Hepatic stellate cell (primary cell): ENCODE results near the gene UEVLD.
"Not testable (repeated sequence)": the region's sequence is repeated elsewhere in the genome, so short reads cannot be mapped to it uniquely, and the experiment has no call there.

Source experiments
- DNase-seq: peaks from one replicate; pipeline ENCODE4 v3.0.0; 2011; ENCODE audit warnings: low spot score

The UEVLD gene

GRCh38 chr11:18588297-18589252 is at the start of gene UEVLD:
Gene UEVLD, minus strand, starts transcription at chr11:18588734. Its CDS starts 80 bp downstream, at chr11:18588654.
- DNase-seq: peak; percentile 94

- peak; percentile 92 for DNase-seq
These were observed 45.9 kb upstream of the UEVLD start, which contains the start of gene SPTY2D1 for GRCh38 chr11:18634140-18635032. Gene SPTY2D1, minus strand, starts transcription at chr11:18634342. Its CDS starts 85 bp downstream, at chr11:18634257.

- peak; percentile 17 for DNase-seq
These were observed 45.0 kb upstream of the UEVLD start for GRCh38 chr11:18633256-18634139.

GRCh38 chr11:18632841-18633240 is 44.3 kb upstream of the UEVLD start:
- DNase-seq: no peak

- no peak for DNase-seq
These were observed 35.6 kb upstream of the UEVLD start for GRCh38 chr11:18624161-18624560.

GRCh38 chr11:18623707-18624106 is 35.2 kb upstream of the UEVLD start:
- DNase-seq: no peak

- peak; percentile 30 for DNase-seq
These were observed 29.9 kb upstream of the UEVLD start for GRCh38 chr11:18618342-18619025.

- DNase-seq: peak; percentile 36
These were observed 29.3 kb upstream of the UEVLD start for GRCh38 chr11:18617688-18618341.

- DNase-seq: peak; percentile 24
These were observed 27.3 kb upstream of the UEVLD start for GRCh38 chr11:18615628-18616392.

GRCh38 chr11:18614667-18615066 is 26.1 kb upstream of the UEVLD start:
- DNase-seq: no peak

- no peak for DNase-seq
These were observed 23.9 kb upstream of the UEVLD start for GRCh38 chr11:18612394-18612793.

- DNase-seq: no peak
These were observed 22.7 kb upstream of the UEVLD start for GRCh38 chr11:18611196-18611595.

- DNase-seq: no peak
These were observed 19.8 kb upstream of the UEVLD start for GRCh38 chr11:18608376-18608775.

GRCh38 chr11:18600915-18601569 is 12.5 kb upstream of the UEVLD start:
- DNase-seq: no peak

GRCh38 chr11:18599739-18600230 is 11.3 kb upstream of the UEVLD start, which contains the start of gene MISFA:
Gene MISFA, plus strand, starts transcription at chr11:18599789. Its CDS starts 140 bp downstream, at chr11:18599929.
- no peak for DNase-seq

- DNase-seq: peak; percentile 47
These were observed 6.6 kb upstream of the UEVLD start for GRCh38 chr11:18594999-18595749.

GRCh38 chr11:18594088-18594487 is 5.6 kb upstream of the UEVLD start:
- DNase-seq: not testable (repeated sequence)

- DNase-seq: no peak
These were observed 2.0 kb upstream of the UEVLD start for GRCh38 chr11:18590571-18590970.
